Activated CD4-positive, alpha-beta T cell treated with anti-CD3 and anti-CD28 coated beads for 36 hours (primary cell): ENCODE results near the gene SMG6. TPM values are rescaled to one million over a fixed set of nuclear protein-coding genes. Genes with fewer than 3 reads are reported as not detected.

ENCODE experiments used
- ATAC-seq: fragments of 200-7000 bp; cut with Tn5 transposase; one replicate; pipeline ENCODE4 v1.10.0; 2021; ENCODE audit warnings: mild to moderate bottlenecking, moderate library complexity
- CTCF ChIA-PET: fragments of 350-600 bp; sonication (Branson Sonifier 250); formaldehyde crosslinking; loops from one replicate; lab custom pipeline; 2021; ENCODE audit warnings: antibody characterized with exemption; lab: Charles Lee
- POLR2A ChIA-PET: fragments of 350-600 bp; sonication (Branson Sonifier 250); formaldehyde crosslinking; loops from one replicate; lab custom pipeline; 2021; ENCODE audit warnings: antibody characterized with exemption, inconsistent platforms; lab: Charles Lee
- DNase-seq: peaks from one replicate; pipeline ENCODE4 v3.0.0-alpha.2; 2020
- H3K27ac Mint-ChIP-seq: one replicate; pipeline ENCODE4 v1.8.0; 2021; ENCODE audit warnings: mixed read lengths
- H3K27me3 Mint-ChIP-seq: one replicate; pipeline ENCODE4 v1.8.0; 2021; ENCODE audit warnings: mixed read lengths
- H3K36me3 Mint-ChIP-seq: one replicate; pipeline ENCODE4 v1.8.0; 2021; ENCODE audit warnings: low read depth, mixed read lengths
- H3K4me1 Mint-ChIP-seq: one replicate; pipeline ENCODE4 v1.8.0; 2021; ENCODE audit warnings: mixed read lengths
- H3K4me3 Mint-ChIP-seq: one replicate; pipeline ENCODE4 v1.8.0; 2021; ENCODE audit warnings: mild to moderate bottlenecking, moderate library complexity, mixed read lengths
- H3K9me3 Mint-ChIP-seq: one replicate; pipeline ENCODE4 v1.8.0; 2021; ENCODE audit warnings: low read depth, mixed read lengths
- intact Hi-C, 2 experiments: fragments of 100-400 bp; cut with DNase I in 1 of 2; cut with micrococcal nuclease in 1 of 2; formaldehyde crosslinking; loops; one replicate each; pipeline versions ENCODE4 v1.14.2 to v1.15.1; 2022 to 2024; cut with DNase I, micrococcal nuclease
- total RNA-seq, 2 experiments: library from RNA; stranded (reverse); gene quantifications; one replicate each; pipeline ENCODE4 v1.2.3, GENCODE V29; 2021

SMG6 gene
- total RNA-seq, 2 experiments from 2014 or later = 28.5 to 31.4 TPM

DNA sequence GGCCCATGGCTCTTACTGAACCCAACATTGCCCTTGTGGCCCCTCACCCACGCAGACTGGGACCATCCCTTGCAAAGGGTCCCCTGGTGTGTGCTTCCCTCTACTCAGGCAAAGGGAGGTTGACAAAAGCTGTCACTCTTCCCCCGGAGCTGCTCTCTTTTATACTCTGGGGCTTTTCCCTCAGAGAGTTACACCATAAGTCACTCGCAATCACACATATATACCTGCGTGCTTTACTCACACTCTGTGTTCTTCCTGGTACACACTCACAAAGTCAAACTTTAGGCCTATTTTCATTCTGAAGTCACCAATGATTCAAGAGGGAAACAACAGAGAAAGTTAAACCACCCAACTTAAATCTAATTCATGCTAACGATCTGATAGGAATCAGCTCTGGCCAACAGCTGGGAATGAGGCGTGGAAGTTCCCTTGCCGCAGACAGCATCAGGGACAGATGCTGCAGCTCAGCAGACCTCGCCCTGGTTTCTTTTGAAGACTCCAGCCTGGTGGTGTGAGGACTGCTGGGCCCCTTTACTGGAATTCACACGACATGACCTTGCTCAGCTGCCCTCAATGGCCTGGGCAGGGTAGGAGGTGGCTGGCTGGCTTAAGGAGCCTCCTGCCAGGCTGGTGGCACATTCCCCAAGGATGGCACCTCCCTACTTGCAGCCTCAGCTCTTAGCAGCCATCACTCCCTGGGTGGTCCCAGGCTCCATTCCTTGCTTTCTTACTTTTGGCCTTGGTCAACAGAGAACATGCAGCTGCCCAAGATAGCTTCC lies 221.4 kb downstream of the SMG6 start:
- DNase-seq (no peak), ATAC-seq (peak; percentile 23)
- Mint-ChIP-seq H3K27ac (no peak overlapping the region), H3K27me3 (no peaks in the 10 kb centered on the region), H3K9me3 (no peaks in the 10 kb centered on the region), H3K4me1 (peaks cover 33% of the 10 kb centered on the region), H3K36me3 (peaks cover 50% of the 10 kb centered on the region), H3K4me3 (no peak overlapping the region)
- intact Hi-C loops = no loop called here
- ChIA-PET POLR2A (interaction anchor here (1.1 kb wide), 1 partner anchor 7 kb away, joined by 4 read pairs; no protein-coding TSS in a partner anchor), CTCF (interaction anchor here (1.2 to 1.5 kb wide), 3 partner anchors 12 to 20 kb away, joined by 3 to 6 read pairs (median 5); no protein-coding TSS in a partner anchor)

DNA sequence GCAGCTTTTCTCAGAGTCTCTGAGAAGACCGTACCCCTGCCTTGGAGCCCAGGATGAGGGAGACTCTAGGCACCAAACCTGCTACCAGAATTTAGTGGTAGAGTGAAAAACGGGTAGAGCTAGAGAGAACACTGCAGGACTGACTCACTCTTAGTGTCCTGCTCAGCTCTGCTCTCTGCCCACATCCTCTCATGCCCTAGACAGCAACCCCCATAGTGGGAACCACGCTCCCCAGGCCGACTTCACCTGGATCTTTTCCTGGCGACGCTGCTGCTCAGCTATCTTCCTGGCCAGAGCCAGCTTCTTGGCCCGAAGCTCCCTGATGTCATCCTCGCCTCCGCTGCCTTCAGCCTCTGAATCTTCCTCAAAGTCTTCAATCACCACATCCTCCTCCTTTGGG lies 222.0 kb downstream of the SMG6 start:
- intact Hi-C loops = no loop called here
- no peak overlapping the region for H3K4me3 Mint-ChIP-seq
- H3K9me3 Mint-ChIP-seq = no peaks in the 10 kb centered on the region
- ChIA-PET CTCF (interaction anchor here (1.2 to 1.5 kb wide), 2 partner anchors 12 to 15 kb away, joined by 3 to 6 read pairs; no protein-coding TSS in a partner anchor), POLR2A (interaction anchor here (1.1 kb wide), 1 partner anchor 8 kb away, joined by 4 read pairs; no protein-coding TSS in a partner anchor)
- DNase-seq (no peak), ATAC-seq (peak; percentile 40)
- no peak overlapping the region for H3K27ac Mint-ChIP-seq
- H3K4me1 Mint-ChIP-seq = peaks cover 27% of the 10 kb centered on the region
- H3K36me3 Mint-ChIP-seq = peaks cover 48% of the 10 kb centered on the region
- no peaks in the 10 kb centered on the region for H3K27me3 Mint-ChIP-seq

DNA sequence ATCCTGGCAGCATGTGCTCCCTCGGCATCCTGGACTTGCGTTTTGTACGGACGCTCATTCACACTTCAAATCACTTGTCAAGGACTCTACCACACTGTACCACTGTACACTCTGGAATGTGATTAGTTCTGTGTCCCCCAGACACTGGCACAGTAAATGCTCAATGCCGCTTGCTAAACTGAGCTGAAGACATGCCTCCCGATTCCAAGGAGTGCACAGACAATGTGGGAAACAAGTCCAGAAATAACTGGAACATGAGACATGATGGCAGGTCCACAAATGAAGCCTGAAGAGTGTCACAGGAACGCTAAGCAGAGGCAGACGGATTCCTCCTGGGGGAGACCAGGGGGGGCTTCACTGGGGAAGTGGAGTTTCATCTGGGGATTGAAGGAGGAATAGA lies 226.5 kb downstream of the SMG6 start:
- Mint-ChIP-seq H3K27me3 (no peaks in the 10 kb centered on the region), H3K4me1 (peaks cover 10% of the 10 kb centered on the region), H3K27ac (no peak overlapping the region), H3K4me3 (no peak overlapping the region), H3K9me3 (no peaks in the 10 kb centered on the region), H3K36me3 (peaks cover 52% of the 10 kb centered on the region)
- DNase-seq (no peak), ATAC-seq (no peak)
- CTCF ChIA-PET = interaction anchor here (0.6 kb wide), 1 partner anchor 57 kb away, joined by 3 read pairs; no protein-coding TSS in a partner anchor
- intact Hi-C loops = no loop called here
- POLR2A ChIA-PET = no interaction called here

DNA sequence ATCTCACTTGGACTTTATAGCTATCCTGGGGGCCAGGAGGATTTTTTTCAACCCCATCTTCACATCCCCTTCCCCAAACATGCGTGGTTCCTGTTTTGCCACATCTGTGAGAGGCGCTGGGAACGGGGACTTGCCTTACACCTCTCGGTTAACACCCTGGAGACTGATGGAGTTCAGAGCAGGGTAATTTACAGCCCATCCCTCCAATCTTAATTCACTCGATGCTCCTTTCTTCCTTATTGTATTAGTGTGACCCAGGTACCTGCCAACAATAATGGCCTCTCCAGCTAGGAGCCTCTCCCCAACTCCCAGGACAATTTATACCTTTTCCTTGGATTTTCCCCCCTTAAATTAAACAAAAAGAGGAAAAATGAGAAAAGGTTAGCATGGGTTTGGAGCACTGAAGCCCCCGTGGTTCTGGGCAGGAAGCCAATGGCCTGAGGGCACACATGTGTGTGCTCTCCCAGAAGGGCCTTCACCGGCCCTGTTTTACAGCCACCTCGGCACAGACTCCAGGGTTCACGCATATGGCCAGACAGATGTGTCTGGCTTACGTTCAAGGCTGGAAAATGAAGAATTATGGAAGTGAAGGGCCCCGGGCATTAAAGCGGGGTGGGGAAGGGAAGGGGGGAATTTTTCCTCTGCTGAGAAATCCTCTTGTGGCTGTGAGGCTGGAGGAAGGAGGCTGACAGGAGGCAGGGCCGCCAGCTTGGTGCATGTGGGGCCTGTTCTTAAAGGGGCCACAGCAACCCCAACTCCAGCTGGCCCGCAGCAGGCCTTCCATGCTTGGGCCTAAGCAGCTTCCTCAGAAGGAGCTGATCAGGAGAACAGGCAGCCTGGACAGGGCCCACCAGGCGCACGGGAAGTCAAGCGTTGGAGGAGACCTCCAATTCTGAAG lies 227.2 kb downstream of the SMG6 start:
- Mint-ChIP-seq H3K4me1 (peaks cover 8% of the 10 kb centered on the region), H3K36me3 (peaks cover 53% of the 10 kb centered on the region), H3K9me3 (no peaks in the 10 kb centered on the region), H3K27ac (no peak overlapping the region), H3K27me3 (no peaks in the 10 kb centered on the region), H3K4me3 (no peak overlapping the region)
- ATAC-seq = no peak
- POLR2A ChIA-PET = no interaction called here
- no peak for DNase-seq
- intact Hi-C loops = no loop called here
- CTCF ChIA-PET = interaction anchor here (0.6 kb wide), 1 partner anchor 56 kb away, joined by 3 read pairs; no protein-coding TSS in a partner anchor

DNA sequence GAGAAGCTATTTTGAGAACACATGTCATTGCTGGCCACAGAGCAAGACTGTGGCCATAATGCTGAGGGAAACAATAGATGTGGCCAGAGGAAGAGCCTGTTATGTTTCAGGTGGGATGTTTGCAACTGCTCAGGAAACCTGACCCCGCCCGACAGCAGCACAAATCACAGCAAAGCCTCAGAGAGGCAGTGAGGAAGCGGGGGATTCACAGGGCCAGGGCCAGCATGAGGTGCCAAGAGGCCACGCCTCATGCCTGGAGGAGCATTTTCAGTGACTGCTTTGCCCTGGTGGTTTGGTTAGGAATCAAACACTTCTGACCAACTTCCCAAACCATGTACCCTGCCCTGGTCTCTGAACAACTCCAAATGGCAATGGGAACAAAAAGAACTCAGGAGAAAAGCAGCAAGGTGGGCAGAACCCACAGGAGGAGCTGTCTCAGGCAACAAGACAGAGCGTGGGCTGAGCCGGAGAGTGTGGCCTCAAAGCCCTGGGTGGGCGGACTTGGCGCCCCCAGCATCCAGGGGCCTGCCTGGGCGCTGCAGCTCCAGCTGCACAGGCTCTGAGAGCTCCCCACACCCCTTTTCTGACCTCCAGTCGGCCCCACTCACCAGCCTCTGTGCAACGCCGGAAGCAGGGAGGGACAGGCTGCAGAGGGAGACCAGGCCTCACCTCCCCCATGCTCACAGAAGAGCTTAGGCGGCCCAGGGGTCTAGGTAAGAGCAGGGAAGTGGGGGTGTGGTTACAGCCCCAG lies 228.1 kb downstream of the SMG6 start:
- H3K27ac Mint-ChIP-seq = no peak overlapping the region
- no peak overlapping the region for H3K4me3 Mint-ChIP-seq
- ChIA-PET CTCF (no interaction called here), POLR2A (no interaction called here)
- ATAC-seq (no peak), DNase-seq (no peak)
- no peaks in the 10 kb centered on the region for H3K9me3 Mint-ChIP-seq
- peaks cover 17% of the 10 kb centered on the region for H3K4me1 Mint-ChIP-seq
- peaks cover 52% of the 10 kb centered on the region for H3K36me3 Mint-ChIP-seq
- H3K27me3 Mint-ChIP-seq = no peaks in the 10 kb centered on the region
- intact Hi-C loops = no loop called here

DNA sequence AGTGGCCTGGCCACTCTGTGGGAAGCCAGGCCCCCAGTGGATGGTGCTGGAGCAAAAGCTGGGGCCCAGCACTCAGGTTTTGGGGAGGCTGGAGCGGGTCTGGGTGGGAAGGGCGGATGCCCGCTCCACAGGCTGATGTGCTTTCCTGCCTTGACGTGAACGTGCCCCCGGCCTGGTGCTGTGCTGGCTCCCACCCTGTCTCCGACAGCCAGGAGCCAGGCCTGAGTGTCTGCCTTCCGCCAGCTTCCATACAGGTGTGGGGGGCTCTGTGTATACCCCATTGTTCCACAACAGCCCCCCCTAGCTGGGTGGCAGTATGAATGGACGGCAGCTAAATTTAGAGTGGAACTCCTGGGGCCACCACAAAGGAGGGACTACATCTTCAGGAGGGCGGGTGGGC lies 228.7 kb downstream of the SMG6 start:
- POLR2A ChIA-PET = no interaction called here
- intact Hi-C loops = loop anchor here in 1 of 2 experiments (5.0 kb wide), 1 partner anchor 187 kb away; no protein-coding TSS in a partner anchor
- H3K27ac Mint-ChIP-seq = no peak overlapping the region

DNA sequence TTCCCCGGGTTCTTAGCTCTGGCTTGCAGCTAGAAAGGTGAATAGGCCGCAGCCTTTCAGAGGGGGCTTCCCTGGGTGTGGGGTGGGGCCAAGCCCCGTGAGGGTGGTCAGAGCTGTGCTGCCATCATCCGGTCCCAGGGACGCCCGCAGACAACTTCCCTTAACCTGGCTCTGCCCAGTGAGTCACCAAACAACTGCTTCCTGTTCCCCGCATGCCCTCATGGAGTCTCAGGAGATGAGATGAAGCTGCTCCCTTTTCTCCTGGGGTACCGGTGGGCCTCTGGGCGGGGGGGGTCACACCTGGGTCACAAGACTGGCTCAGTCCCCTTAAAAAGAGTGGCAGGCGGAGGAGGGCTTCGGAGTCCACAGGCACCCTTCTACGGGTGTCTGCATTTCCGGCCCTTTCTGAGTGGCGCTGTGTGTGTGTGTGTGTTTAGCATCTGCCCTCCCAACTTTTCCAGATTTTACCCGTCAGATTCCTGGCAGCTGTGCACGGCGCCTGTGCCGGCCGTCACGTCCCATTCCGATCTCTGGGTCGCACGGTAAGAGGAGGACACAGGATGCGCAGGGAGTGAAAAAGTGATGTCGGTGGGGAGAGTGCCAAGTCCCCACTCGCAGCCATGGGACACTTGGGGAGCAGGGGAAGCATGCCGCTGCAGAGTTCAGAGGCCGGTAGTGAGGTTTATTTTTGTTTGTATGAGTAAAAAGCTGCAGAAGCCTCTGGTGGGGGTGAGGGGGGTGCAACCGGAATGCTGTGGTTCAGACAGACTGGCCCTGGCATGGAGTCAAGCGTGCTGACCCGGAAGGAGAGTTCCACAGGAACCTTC lies 231.9 kb downstream of the SMG6 start:
- ATAC-seq = no peak
- no peak for DNase-seq
- Mint-ChIP-seq H3K36me3 (peaks cover 46% of the 10 kb centered on the region), H3K27me3 (no peaks in the 10 kb centered on the region), H3K27ac (no peak overlapping the region), H3K4me3 (no peak overlapping the region), H3K4me1 (peaks cover 37% of the 10 kb centered on the region), H3K9me3 (no peaks in the 10 kb centered on the region)
- intact Hi-C loops = loop anchor here in 1 of 2 experiments (5.0 kb wide), 1 partner anchor 191 kb away; no protein-coding TSS in a partner anchor
- ChIA-PET CTCF (interaction anchor here (1.0 to 4.6 kb wide), 4 partner anchors 14 to 173 kb away, joined by 3 to 55 read pairs (median 10); partner anchors contain the start of genes HIC1 and OVCA2), POLR2A (interaction anchor here (0.6 to 2.6 kb wide), 3 partner anchors 14 to 182 kb away, joined by 3 to 23 read pairs (median 6); no protein-coding TSS in a partner anchor)

More for the DNA sequence above, 228.7 kb downstream of the SMG6 start:
- H3K27me3 Mint-ChIP-seq = no peaks in the 10 kb centered on the region
- CTCF ChIA-PET = interaction anchor here (1.2 kb wide), 1 partner anchor 10 kb away, joined by 3 read pairs; no protein-coding TSS in a partner anchor
- H3K4me3 Mint-ChIP-seq = no peak overlapping the region
- H3K9me3 Mint-ChIP-seq = no peaks in the 10 kb centered on the region
- ATAC-seq (no peak), DNase-seq (no peak)
- H3K4me1 Mint-ChIP-seq = peaks cover 22% of the 10 kb centered on the region
- peaks cover 48% of the 10 kb centered on the region for H3K36me3 Mint-ChIP-seq

DNA sequence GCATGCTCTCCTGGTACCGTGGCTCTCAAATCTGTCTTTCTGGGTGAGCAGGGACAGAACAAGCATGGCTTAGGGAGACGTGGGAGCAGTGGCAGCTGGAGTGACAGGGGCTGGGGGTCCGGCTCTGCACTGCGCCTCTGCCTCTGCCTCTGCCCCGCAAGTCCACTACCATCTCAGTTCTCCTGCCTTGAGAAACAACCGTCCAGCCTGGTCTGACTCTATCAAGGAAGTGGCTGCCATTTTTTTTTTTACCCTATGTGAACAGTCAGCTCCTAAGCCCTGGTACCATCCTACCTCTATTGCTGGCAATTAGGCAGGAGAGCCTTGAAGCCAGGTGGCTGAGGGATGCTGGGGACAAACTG lies 232.6 kb downstream of the SMG6 start:
- ATAC-seq = no peak
- POLR2A ChIA-PET = interaction anchor here (0.7 to 2.6 kb wide), 4 partner anchors 15 to 183 kb away, joined by 4 to 23 read pairs (median 6); no protein-coding TSS in a partner anchor
- intact Hi-C loops = loop anchor here in 1 of 2 experiments (5.0 kb wide), 1 partner anchor 191 kb away; no protein-coding TSS in a partner anchor

DNA sequence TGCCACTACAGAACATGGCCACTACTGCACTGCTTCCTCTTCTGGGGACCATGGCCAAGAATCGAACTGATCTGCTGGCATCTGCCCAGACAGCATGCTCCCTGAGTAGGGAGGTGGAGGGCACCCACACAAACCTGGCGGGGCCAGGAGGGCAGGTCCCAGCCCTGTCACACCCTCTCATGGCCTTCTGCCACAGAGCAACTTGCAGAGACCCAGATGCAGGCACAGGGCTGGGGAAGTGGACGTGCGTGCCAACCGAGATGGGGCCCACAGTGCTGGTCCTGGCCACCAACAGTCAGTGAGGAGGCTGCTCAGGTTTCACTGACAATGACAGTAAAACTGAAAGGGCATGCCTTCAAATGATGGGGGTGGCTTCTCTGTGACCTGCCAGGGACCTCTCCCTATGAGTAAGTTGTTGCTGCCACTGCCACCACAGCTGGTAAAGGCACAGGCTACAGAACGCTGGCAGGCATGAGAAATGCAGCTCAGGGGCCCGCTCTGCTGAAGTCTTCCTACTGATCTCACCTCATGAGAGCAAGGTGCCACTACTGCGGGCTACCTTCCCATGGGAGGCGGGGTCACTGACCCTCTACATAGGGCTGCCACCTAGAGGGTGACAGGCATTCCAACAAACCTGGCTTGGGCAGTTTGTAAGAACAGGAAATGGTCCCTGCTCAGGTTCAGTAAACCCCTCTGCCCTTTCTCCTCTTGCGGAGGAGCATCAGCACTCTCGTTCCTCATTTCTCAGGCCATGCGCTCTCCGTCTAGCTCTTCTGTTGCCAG lies 233.2 kb downstream of the SMG6 start:
- peaks cover 52% of the 10 kb centered on the region for H3K36me3 Mint-ChIP-seq
- DNase-seq = peak; percentile 91
- peaks cover 36% of the 10 kb centered on the region for H3K4me1 Mint-ChIP-seq
- ATAC-seq = peak; percentile 88
- peaks cover 3% of the 10 kb centered on the region for H3K27me3 Mint-ChIP-seq
- CTCF ChIA-PET = interaction anchor here (0.6 to 4.6 kb wide), 10 partner anchors 11 to 540 kb away, joined by 3 to 55 read pairs (median 3); partner anchors contain the start of genes HIC1 and OVCA2
- H3K4me3 Mint-ChIP-seq = peak overlapping the region; percentile 36
- POLR2A ChIA-PET = interaction anchor here (0.6 to 2.6 kb wide), 6 partner anchors 16 to 283 kb away, joined by 3 to 23 read pairs (median 5); no protein-coding TSS in a partner anchor
- intact Hi-C loops = loop anchor here (1.0 to 5.0 kb wide), 4 partner anchors 16 to 192 kb away; no protein-coding TSS in a partner anchor
- H3K27ac Mint-ChIP-seq = peak overlapping the region; percentile 82
- no peaks in the 10 kb centered on the region for H3K9me3 Mint-ChIP-seq

More for the DNA sequence above, 232.6 kb downstream of the SMG6 start:
- Mint-ChIP-seq H3K4me3 (peak overlapping the region; percentile 13), H3K36me3 (peaks cover 46% of the 10 kb centered on the region), H3K4me1 (peaks cover 37% of the 10 kb centered on the region), H3K27ac (peak overlapping the region; percentile 82), H3K27me3 (peaks cover 3% of the 10 kb centered on the region), H3K9me3 (no peaks in the 10 kb centered on the region)
- no peak for DNase-seq
- CTCF ChIA-PET = interaction anchor here (0.8 to 4.6 kb wide), 7 partner anchors 14 to 212 kb away, joined by 3 to 55 read pairs (median 4); partner anchors contain the start of genes HIC1 and OVCA2
